Embryonic facial prominence (tissue), 1 donor: Measurements from ENCODE around the gene PTP4A2.

Experiments
- DNase-seq: peaks from one replicate; pipeline ENCODE4 v3.0.0-alpha.2; 2016; ENCODE audit errors: extremely low spot score

Gene PTP4A2

DNA sequence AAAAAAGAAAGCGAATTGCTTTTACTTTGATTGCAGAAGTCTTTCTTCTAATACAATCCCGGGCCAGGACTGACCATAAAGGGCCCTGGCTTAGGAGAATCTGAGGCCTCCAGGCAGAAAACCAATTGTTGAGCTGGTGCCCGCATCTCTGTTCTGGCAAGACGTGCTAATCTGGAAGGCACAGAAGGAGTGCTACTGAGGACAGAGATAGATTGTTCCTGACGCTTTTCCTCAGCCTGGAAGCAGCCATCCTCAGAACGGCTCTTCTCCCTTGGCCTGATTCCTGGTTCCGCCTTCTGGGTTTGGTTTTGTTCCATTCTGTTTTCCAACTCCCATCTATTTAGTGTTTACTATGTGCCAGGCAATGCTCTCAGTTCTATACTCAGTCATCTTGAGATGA, 77.6 kb downstream of the PTP4A2 start:
- DNase-seq: no peak

DNA sequence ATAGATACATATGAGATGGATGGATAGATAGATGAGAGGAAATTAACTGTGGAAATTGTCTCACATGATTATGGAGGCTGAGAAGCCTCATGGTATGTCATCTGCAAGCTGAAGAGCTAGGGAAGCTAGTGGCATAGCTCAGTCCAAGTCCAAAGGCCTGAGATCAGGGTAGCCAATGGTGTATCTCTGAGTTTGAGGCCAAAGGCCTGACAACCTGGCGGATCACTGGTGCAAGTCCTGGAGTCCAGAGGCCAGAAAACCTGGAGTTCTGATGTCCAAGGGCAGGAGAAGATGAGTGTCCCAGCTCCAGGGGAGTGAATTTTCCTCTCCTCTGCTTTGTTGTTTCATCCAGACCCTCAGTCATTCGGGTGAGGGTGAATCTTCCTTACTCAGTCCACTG, 78.4 kb downstream of the PTP4A2 start:
- no peak for DNase-seq

DNA sequence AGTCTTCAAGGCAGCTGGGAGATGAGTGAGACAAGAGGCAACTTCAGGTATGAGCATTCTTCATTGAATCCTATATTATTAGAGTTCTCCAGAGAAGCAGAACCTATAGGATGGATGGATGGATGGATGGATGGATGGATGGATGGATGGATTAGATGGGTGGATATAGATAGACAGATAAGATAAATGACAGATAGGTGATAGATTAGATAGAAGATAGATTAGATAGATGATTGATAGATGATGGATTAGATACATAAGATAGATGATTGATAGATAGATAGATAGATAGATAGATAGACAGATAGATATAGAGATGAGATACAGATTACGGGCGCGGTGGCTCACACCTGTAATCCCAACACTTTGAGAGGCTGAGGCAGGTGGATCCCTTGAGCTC, 79.1 kb downstream of the PTP4A2 start:
- DNase-seq: no peak

DNA sequence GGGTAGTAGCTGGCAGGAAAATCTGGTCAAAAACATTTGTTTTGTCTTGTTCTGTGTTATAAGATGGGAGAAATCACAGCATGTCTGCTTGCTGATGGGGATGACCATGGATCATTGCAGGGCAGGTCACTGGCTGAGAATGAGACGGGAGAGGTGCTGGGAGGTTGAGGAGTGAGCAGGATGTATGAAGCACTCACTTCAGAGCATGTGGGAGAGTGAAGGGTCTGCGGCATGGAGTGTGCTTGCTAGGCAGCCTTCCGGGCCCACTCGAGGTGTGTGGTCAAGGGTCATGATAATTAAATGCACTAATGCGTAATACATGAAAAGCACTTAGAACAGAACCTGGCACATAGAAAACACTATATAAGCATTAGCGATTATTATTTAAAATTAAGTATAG, 80.3 kb downstream of the PTP4A2 start:
- DNase-seq: no peak
